Endothelial cell of umbilical vein (primary cell): Measurements from ENCODE around the gene ACYP2. TPM values are rescaled to one million over a fixed set of nuclear protein-coding genes. Genes with fewer than 3 reads are reported as not detected.

Experiments used
- BruUV-seq: library from RNA; stranded (reverse); fragments of 400-500 nt; replicated peaks from 2 replicates; lab custom pipeline; 2021; lab: Mats Ljungman, UMichigan
- CTCF ChIA-PET: fragments of 300-600, 350-600 bp; sonication (Branson Sonifier 250); formaldehyde crosslinking; loops from one replicate; lab custom pipeline; 2021; ENCODE audit warnings: antibody characterized with exemption, inconsistent platforms; lab: Charles Lee
- POLR2A ChIA-PET: fragments of 300-600, 350-600 bp; sonication (Branson Sonifier 250); formaldehyde crosslinking; loops from one replicate; lab custom pipeline; 2021; ENCODE audit warnings: antibody characterized with exemption, inconsistent platforms; lab: Charles Lee
- DNase-seq: peaks from one replicate; pipeline ENCODE4 v3.0.0-alpha.2; 2011; ENCODE audit warnings: low read depth, low spot score
- FAIRE-seq: peaks from 2 replicates; lab custom pipeline; 2011; peaks lifted over from hg19 to GRCh38; lab: Jason Lieb, UNC
- H2AFZ ChIP-seq: 2 replicates; pipeline ENCODE4 v1.6.0; 2012; ENCODE audit warnings: low read depth, low read length, control low read depth, inconsistent platforms
- H3K27ac ChIP-seq: 2 replicates; pipeline ENCODE4 v1.5.1; 2011; ENCODE audit warnings: low read depth, mild to moderate bottlenecking, control low read depth, low read length, moderate library complexity; ENCODE audit not compliant: insufficient read depth
- H3K27me3 ChIP-seq, 2 experiments: 2 replicates each; pipeline versions ENCODE4 v1.6.0 to v1.6.1; 2011; ENCODE audit warnings: low read length in 2 of 2, mixed read lengths in 1 of 2; ENCODE audit not compliant: control insufficient read depth in 2 of 2, insufficient read depth in 2 of 2
- H3K36me3 ChIP-seq, 2 experiments: 2 replicates in 1 of 2; 3 replicates in 1 of 2; pipeline ENCODE4 v1.5.1; 2011; ENCODE audit warnings: low read length in 2 of 2, mild to moderate bottlenecking in 1 of 2, moderate library complexity in 1 of 2; ENCODE audit not compliant: control insufficient read depth in 2 of 2, insufficient read depth in 2 of 2; ENCODE audit errors: extremely low read depth in 1 of 2
- H3K4me1 ChIP-seq: 3 replicates; pipeline ENCODE4 v1.5.1; 2011; ENCODE audit warnings: mild to moderate bottlenecking, low read length; ENCODE audit not compliant: control insufficient read depth, insufficient read depth; ENCODE audit errors: extremely low read depth
- H3K4me2 ChIP-seq: 2 replicates; pipeline ENCODE4 v1.6.1; 2011; ENCODE audit warnings: low read length, control low read depth, mixed read lengths; ENCODE audit not compliant: insufficient read depth
- H3K4me3 ChIP-seq, 3 experiments: fragments of 200-600 bp in 1 of 3; sonication (generic), shearing (Covaris generic) in 1 of 3; replicated peaks in 1 of 3; 2 replicates each; pipeline ENCODE4 v1.5.1; 2011 to 2016; ENCODE audit warnings: control low read depth in 3 of 3, low read length in 3 of 3, mild to moderate bottlenecking in 2 of 3, inconsistent platforms in 1 of 3, low read depth in 1 of 3, moderate library complexity in 1 of 3; ENCODE audit not compliant: insufficient read depth in 1 of 3
- H3K79me2 ChIP-seq: 2 replicates; pipeline ENCODE4 v1.6.0; 2012; ENCODE audit warnings: low read length, inconsistent platforms; ENCODE audit not compliant: control insufficient read depth, insufficient read depth
- H3K9ac ChIP-seq: replicated peaks from 2 replicates; pipeline ENCODE3; 2011; ENCODE audit warnings: low read length, control low read depth; ENCODE audit not compliant: insufficient read depth; ENCODE audit errors: extremely low read depth
- H3K9me1 ChIP-seq: replicated peaks from 3 replicates; pipeline ENCODE4 v1.6.0; 2011; ENCODE audit warnings: mild to moderate bottlenecking, low read length; ENCODE audit not compliant: control insufficient read depth, insufficient read depth; ENCODE audit errors: extremely low read depth
- H3K9me3 ChIP-seq: replicated peaks from 2 replicates; pipeline ENCODE4 v1.5.1; 2012; ENCODE audit warnings: low read length, inconsistent platforms; ENCODE audit not compliant: control insufficient read depth, insufficient read depth
- H4K20me1 ChIP-seq: replicated peaks from 2 replicates; pipeline ENCODE3; 2011; ENCODE audit warnings: mild to moderate bottlenecking, low read length; ENCODE audit not compliant: control insufficient read depth, insufficient read depth; ENCODE audit errors: extremely low read depth
- EZH2 ChIP-seq: IDR thresholded peaks from 2 replicates; pipeline ENCODE4 v1.6.1; 2012; ENCODE audit warnings: borderline replicate concordance, low read depth, mild to moderate bottlenecking, moderate library complexity, low read length, inconsistent platforms; ENCODE audit not compliant: severe bottlenecking
- FOS ChIP-seq: IDR thresholded peaks from 2 replicates; pipeline ENCODE4 v1.6.1; 2011; ENCODE audit warnings: mild to moderate bottlenecking, low read length, moderate library complexity, borderline replicate concordance; ENCODE audit not compliant: insufficient read depth
- GATA2 ChIP-seq: IDR thresholded peaks from 2 replicates; pipeline ENCODE4 v1.7.0; 2011; ENCODE audit warnings: low read depth, mild to moderate bottlenecking, moderate library complexity, mixed read lengths, low read length; ENCODE audit not compliant: insufficient read length, insufficient read depth
- JUN ChIP-seq: IDR thresholded peaks from 2 replicates; pipeline ENCODE4 v1.6.1; 2011; ENCODE audit warnings: borderline replicate concordance, low read depth; ENCODE audit not compliant: insufficient read length, insufficient read depth
- MYC ChIP-seq: IDR thresholded peaks from one replicate; pipeline ENCODE4 v1.6.1; 2011; ENCODE audit warnings: mild to moderate bottlenecking, low read depth, low read length
- POLR2A ChIP-seq: IDR thresholded peaks from 2 replicates; pipeline ENCODE4 v1.6.1; 2012; ENCODE audit warnings: low read depth, mild to moderate bottlenecking, control low read depth, low read length
- POLR2AphosphoS5 ChIP-seq: IDR thresholded peaks from 2 replicates; pipeline ENCODE4 v1.6.1; 2012; ENCODE audit warnings: low read depth, mild to moderate bottlenecking, control low read depth, low read length, moderate library complexity; ENCODE audit not compliant: insufficient read depth
- dilution Hi-C: fragments of 300-500 bp; cut with MboI; formaldehyde crosslinking; loops from one replicate; pipeline ENCODE4 v1.15.0; 2019; ENCODE audit warnings: low sequenced_read_pairs; ENCODE audit not compliant: extremely low pct_ligation_motif_present
- intact Hi-C: fragments of 100-400 bp; cut with micrococcal nuclease; formaldehyde crosslinking; loops from one replicate; pipeline ENCODE4 v1.10.0; 2022
- polyA plus RNA-seq, 4 experiments: library from polyadenylated mRNA; depleted of rRNA in 3 of 4; stranded (reverse) in 3 of 4; unstranded in 1 of 4; fragments of >200 nt; gene quantifications; 2 replicates each; pipeline versions ENCODE4 v1.2.1 to v1.2.3, GENCODE V29; 2011 to 2012; ENCODE audit warnings: missing spikeins in 1 of 4
- total RNA-seq: library from RNA; stranded (reverse); gene quantifications from 2 replicates; pipeline ENCODE4 v1.2.3, GENCODE V29; 2021
- TF ChIP-seq, protein P1 (sequence below), 2 donors: IDR thresholded peaks; 1 replicate in 1 of 2; 2 replicates in 1 of 2; pipeline ENCODE4 v1.5.1; 2011; ENCODE audit warnings: low read length in 2 of 2, mild to moderate bottlenecking in 2 of 2, moderate library complexity in 2 of 2, control low read depth in 1 of 2, inconsistent platforms in 1 of 2, low read depth in 1 of 2; ENCODE audit not compliant: insufficient read depth in 1 of 2; ENCODE audit errors: extremely low read depth in 1 of 2
- TF ChIP-seq, protein P2 (sequence below): IDR thresholded peaks from 2 replicates; pipeline ENCODE4 v1.6.1; 2011; ENCODE audit not compliant: insufficient read depth, insufficient read length

The ACYP2 gene
- total and polyA plus RNA-seq, 2 donors (not counting 3 experiments of a cell fraction or from before 2014, with no cell fraction given): 3.9 to 7.9 TPM

DNA sequence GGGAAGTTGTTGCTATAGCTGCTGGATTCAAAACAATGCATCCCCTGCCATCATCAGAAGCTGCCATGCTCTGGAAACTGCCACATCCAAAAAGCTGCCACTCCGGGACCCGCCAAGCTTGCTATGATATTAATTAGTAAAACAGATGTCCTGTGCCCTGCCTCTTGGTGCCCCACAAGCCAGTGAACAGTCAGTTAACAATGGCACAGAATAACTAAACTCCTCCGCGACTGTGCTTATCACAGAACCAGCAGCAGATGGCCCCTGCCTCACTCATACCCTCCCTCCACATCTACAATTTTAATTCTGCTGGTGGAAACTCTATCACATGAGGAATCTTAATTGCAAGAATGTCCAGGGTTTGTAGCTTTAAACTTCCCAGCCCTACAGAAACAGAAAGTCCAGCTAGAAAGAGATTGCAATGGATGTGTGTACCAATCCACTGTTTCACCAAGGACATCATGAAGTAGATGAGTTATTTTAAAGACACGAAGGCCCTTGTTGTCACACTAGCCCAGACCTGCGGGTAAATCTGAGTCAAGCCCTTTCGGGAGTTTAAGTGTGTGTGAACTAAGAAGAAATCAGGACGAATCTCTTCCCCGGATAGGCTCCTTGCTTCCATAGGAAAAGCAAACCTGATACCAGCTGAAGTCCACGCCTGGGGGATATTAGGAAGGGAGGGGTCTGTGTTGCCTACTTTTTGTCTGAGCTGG is 7.4 kb upstream of the ACYP2 start:
- ChIA-PET POLR2A (no interaction called here), CTCF (interaction anchor here (0.6 to 6.2 kb wide), 23 partner anchors 15 to 1117 kb away, joined by 3 to 205 read pairs (median 8); no protein-coding TSS in a partner anchor)
- no peaks in the 10 kb centered on the region for H3K9me1 ChIP-seq
- no peaks in the 10 kb centered on the region for H3K79me2 ChIP-seq
- TF ChIP-seq POLR2AphosphoS5: no peak
- no peak for TF ChIP-seq JUN
- no peak for TF ChIP-seq POLR2A
- TF ChIP-seq FOS: no peak
- no peak for TF ChIP-seq MYC
- H2AFZ ChIP-seq: peak overlapping the region; percentile 28
- dilution Hi-C loops (no loop called here), intact Hi-C loops (loop anchor here (1.0 to 2.0 kb wide), 3 partner anchors 395 to 731 kb away; no protein-coding TSS in a partner anchor)
- no peak for DNase-seq
- FAIRE-seq: no peak
- H3K27me3 ChIP-seq: no peaks in the 10 kb centered on the region
- no peak overlapping the region for H3K4me3 ChIP-seq
- peaks cover 11% of the 10 kb centered on the region for H3K4me1 ChIP-seq
- H3K36me3 ChIP-seq: no peaks in the 10 kb centered on the region
- H3K27ac ChIP-seq: no peak overlapping the region
- H4K20me1 ChIP-seq: no peaks in the 10 kb centered on the region
- H3K9me3 ChIP-seq: no peaks in the 10 kb centered on the region
- no peak overlapping the region for H3K4me2 ChIP-seq
- H3K9ac ChIP-seq: no peak overlapping the region
- no TSS peak for BruUV-seq

DNA sequence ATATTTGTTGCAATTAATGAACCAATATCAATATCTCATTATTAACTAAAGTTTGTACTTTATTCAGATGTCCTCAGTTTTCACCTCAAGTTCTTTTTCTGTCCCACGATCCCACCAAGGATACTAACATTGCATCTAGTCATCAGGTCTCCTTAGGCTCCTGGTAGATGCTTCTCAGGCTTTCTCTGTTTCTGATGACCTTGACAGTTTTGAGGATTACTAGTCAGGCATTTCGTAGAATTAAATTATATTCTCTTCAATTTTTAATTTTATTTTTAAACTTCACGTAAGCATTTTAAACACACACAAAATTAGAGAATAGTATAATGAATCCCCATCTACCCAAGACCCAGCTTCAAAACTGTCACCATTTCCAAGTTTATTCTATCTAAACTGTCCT is 5.6 kb upstream of the ACYP2 start:
- Histone ChIP-seq H3K36me3 (no peaks in the 10 kb centered on the region), H3K27ac (no peak overlapping the region), H3K27me3 (no peaks in the 10 kb centered on the region), H3K4me2 (no peak overlapping the region), H3K4me1 (peaks cover 3% of the 10 kb centered on the region), H3K9ac (no peak overlapping the region), H4K20me1 (no peaks in the 10 kb centered on the region), H2AFZ (no peak overlapping the region), H3K79me2 (no peaks in the 10 kb centered on the region), H3K9me1 (no peaks in the 10 kb centered on the region), H3K9me3 (no peaks in the 10 kb centered on the region), H3K4me3 (no peak overlapping the region)
- dilution Hi-C loops: no loop called here
- TF ChIP-seq FOS (no peak), GATA2 (no peak), POLR2AphosphoS5 (no peak), MYC (no peak), JUN (no peak), POLR2A (no peak), EZH2 (no peak)
- TF ChIP-seq, protein P1, sequence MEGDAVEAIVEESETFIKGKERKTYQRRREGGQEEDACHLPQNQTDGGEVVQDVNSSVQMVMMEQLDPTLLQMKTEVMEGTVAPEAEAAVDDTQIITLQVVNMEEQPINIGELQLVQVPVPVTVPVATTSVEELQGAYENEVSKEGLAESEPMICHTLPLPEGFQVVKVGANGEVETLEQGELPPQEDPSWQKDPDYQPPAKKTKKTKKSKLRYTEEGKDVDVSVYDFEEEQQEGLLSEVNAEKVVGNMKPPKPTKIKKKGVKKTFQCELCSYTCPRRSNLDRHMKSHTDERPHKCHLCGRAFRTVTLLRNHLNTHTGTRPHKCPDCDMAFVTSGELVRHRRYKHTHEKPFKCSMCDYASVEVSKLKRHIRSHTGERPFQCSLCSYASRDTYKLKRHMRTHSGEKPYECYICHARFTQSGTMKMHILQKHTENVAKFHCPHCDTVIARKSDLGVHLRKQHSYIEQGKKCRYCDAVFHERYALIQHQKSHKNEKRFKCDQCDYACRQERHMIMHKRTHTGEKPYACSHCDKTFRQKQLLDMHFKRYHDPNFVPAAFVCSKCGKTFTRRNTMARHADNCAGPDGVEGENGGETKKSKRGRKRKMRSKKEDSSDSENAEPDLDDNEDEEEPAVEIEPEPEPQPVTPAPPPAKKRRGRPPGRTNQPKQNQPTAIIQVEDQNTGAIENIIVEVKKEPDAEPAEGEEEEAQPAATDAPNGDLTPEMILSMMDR (IDR thresholded peaks at IDR 0.05; ENCODE audit: extremely low read depth in 1 of 2, insufficient read depth in 1 of 2, low read depth in 1 of 2, low read length in 2 of 2): no peak
- TF ChIP-seq, protein P2, sequence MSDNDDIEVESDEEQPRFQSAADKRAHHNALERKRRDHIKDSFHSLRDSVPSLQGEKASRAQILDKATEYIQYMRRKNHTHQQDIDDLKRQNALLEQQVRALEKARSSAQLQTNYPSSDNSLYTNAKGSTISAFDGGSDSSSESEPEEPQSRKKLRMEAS: no peak
- ChIA-PET POLR2A (no interaction called here), CTCF (interaction anchor here (4.2 kb wide), 1 partner anchor 595 kb away, joined by 20 read pairs; no protein-coding TSS in a partner anchor)
- FAIRE-seq: no peak
- no TSS peak for BruUV-seq
- intact Hi-C loops: no loop called here
- DNase-seq: no peak
